ENCODE measurements around the gene C1orf167. TPM values are rescaled to one million over a fixed set of nuclear protein-coding genes. Genes with fewer than 3 reads are reported as not detected.
A peak's percentile ranks its signal among the peaks of the same experiment; 100 is the strongest.

C1orf167 gene
- total and polyA plus RNA-seq, 2 of the 13 experiments (the other 11 are each of a cell fraction or from before 2014, with no cell fraction given): not detected

- peak; percentile 36; the same call in 1 of the 2 replicates for TF ChIP-seq FOXP4 (CRISPR knock-in tag; IDR thresholded peaks at IDR 0.05)
- TF ChIP-seq ZNF224 (CRISPR knock-in tag; IDR thresholded peaks at IDR 0.05): no peak
- no peak for TF ChIP-seq REST (IDR thresholded peaks at IDR 0.05; ENCODE audit: borderline replicate concordance in 1 of 2, low read depth in 1 of 2, low read length in 2 of 2)
- peak; percentile 84 for TF ChIP-seq RAD21 (CRISPR knock-in tag; IDR thresholded peaks at IDR 0.05)
- 0 out of 2 replicates have a peak, but pooled peaks have one; percentile 44 for TF ChIP-seq SNAPC2 (CRISPR knock-in tag; IDR thresholded peaks at IDR 0.05)
- TF ChIP-seq TFAP4 (IDR thresholded peaks at IDR 0.05; ENCODE audit: borderline replicate concordance, low read depth): peak; percentile 38; the same call in 1 of the 2 replicates
- no peak; the same call in none of the 2 replicates for TF ChIP-seq MXD3 (CRISPR knock-in tag; IDR thresholded peaks at IDR 0.05)
- no peak for TF ChIP-seq ZNF296 (CRISPR knock-in tag; conservative IDR thresholded peaks at IDR 0.05)
- peak; percentile 14; the same call in 1 of the 2 replicates for TF ChIP-seq ZSCAN25 (CRISPR knock-in tag; IDR thresholded peaks at IDR 0.05)
- no peak for TF ChIP-seq ZNF746 (CRISPR knock-in tag; IDR thresholded peaks at IDR 0.05)
- TF ChIP-seq SATB2 (CRISPR knock-in tag; IDR thresholded peaks at IDR 0.05): no peak
- TF ChIP-seq DZIP1 (CRISPR knock-in tag; IDR thresholded peaks at IDR 0.05): no peak
- TF ChIP-seq ZNF543 (CRISPR knock-in tag; IDR thresholded peaks at IDR 0.05): 0 out of 2 replicates have a peak, but pooled peaks have one; percentile 63
- no peak for TF ChIP-seq ZNF691 (CRISPR knock-in tag; IDR thresholded peaks at IDR 0.05; ENCODE audit: borderline replicate concordance, low read depth)
- TF ChIP-seq POGK (CRISPR knock-in tag; conservative IDR thresholded peaks at IDR 0.05): peak; percentile 95
Observed at GRCh38 chr1:11784993-11785769, 23.2 kb downstream of the C1orf167 start (continued).

Measured in HepG2 (cell line).